ENCODE measurements around the gene LIFR. TPM values are rescaled to one million over a fixed set of nuclear protein-coding genes. Genes with fewer than 3 reads are reported as not detected.
A peak's percentile ranks its signal among the peaks of the same experiment; 100 is the strongest.

The LIFR gene
- total RNA-seq, 1 experiment from 2014 or later = 10.4 TPM

GRCh38 chr5:38555354-38556087 is 925 bp downstream of the LIFR start:
- Histone ChIP-seq H3F3A (ENCODE audit: low read length, unreplicated experiment) (no peaks in the 10 kb centered on the region), H3K4me1 (ENCODE audit: insufficient read depth, low read length) (peaks cover 23% of the 10 kb centered on the region), H3K9me3 (ENCODE audit: low read length) (no peaks in the 10 kb centered on the region), H3K27ac (ENCODE audit: low read length) (no peak overlapping the region), H3K79me2 (ENCODE audit: low read length) (peaks cover 4% of the 10 kb centered on the region; the same call in 1 of the 2 replicates), H3K36me3 (ENCODE audit: low read depth, low read length) (no peaks in the 10 kb centered on the region), H3K9ac (ENCODE audit: low read length) (peak overlapping the region; percentile 38; the same call in 1 of the 2 replicates), H4K20me1 (ENCODE audit: low read length) (no peaks in the 10 kb centered on the region), H2AFZ (ENCODE audit: low read length) (peak overlapping the region; percentile 62), H3K4me2 (ENCODE audit: low read length) (peak overlapping the region; percentile 79), H3K4me3 (ENCODE audit: low read length) (peak overlapping the region; percentile 71), H3K27me3 (ENCODE audit: low read length) (no peaks in the 10 kb centered on the region), H3K9me2 (replicated peaks; ENCODE audit: low read length) (no peaks in the 10 kb centered on the region)
- TF ChIP-seq CTCF (conservative IDR thresholded peaks at IDR 0.05; ENCODE audit: low read depth, low read length) (no peak), EZH2phosphoT487 (IDR thresholded peaks at IDR 0.05; ENCODE audit: borderline replicate concordance, low read length) (no peak)
- ATAC-seq (no peak), DNase-seq (no peak)
- TSS peak; percentile 49 for BruUV-seq (replicated peaks)
- intact Hi-C loops (cut with micrococcal nuclease) = loop anchor here (1.0 to 5.0 kb wide), 2 partner anchors 182 to 252 kb away; no protein-coding TSS in a partner anchor
- POLR2A ChIA-PET (ENCODE audit: unreplicated experiment) = interaction anchor here (0.5 kb wide), 1 partner anchor 181 kb away, joined by 3 read pairs; no protein-coding TSS in a partner anchor
- CTCF ChIA-PET = interaction anchor here (0.6 to 2.7 kb wide), 2 partner anchors 114 to 225 kb away, joined by 3 to 8 read pairs; no protein-coding TSS in a partner anchor

DNA sequence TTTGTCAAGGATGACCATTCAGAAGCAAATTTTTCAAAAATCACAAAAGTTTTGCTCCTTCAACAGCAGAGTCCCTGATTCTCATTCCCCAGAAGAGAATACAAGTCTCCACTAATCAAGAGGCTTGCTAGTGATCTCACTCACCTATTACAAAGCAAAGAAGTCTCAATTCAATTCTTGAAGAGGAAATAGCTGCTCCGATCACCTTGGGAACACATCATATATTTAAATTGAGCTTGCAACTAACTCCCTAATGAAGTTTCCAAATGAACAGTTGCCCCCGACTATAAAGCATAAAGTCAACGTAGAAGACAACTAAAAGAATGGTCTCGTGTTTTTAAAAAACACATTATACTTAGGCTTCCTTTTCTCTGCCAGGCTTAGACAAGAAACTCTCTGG is 1.6 kb downstream of the LIFR start:
- intact Hi-C loops (cut with micrococcal nuclease) = loop anchor here (1.0 to 5.0 kb wide), 2 partner anchors 182 to 252 kb away; no protein-coding TSS in a partner anchor
- no peaks in the 10 kb centered on the region for H3K9me3 ChIP-seq (ENCODE audit: low read length)
- H4K20me1 ChIP-seq (ENCODE audit: low read length) = no peaks in the 10 kb centered on the region
- H3K9ac ChIP-seq (ENCODE audit: low read length) = 0 out of 2 replicates have a peak overlapping the region, but pooled peaks have one; percentile 38
- no peaks in the 10 kb centered on the region for H3K9me2 ChIP-seq (replicated peaks; ENCODE audit: low read length)
- peaks cover 6% of the 10 kb centered on the region; the same call in 1 of the 2 replicates for H3K79me2 ChIP-seq (ENCODE audit: low read length)
- POLR2A ChIA-PET (ENCODE audit: unreplicated experiment) = no interaction called here
- no peaks in the 10 kb centered on the region for H3K27me3 ChIP-seq (ENCODE audit: low read length)
- H3K36me3 ChIP-seq (ENCODE audit: low read depth, low read length) = no peaks in the 10 kb centered on the region
- ATAC-seq = no peak
- H2AFZ ChIP-seq (ENCODE audit: low read length) = peak overlapping the region; percentile 62
- H3F3A ChIP-seq (ENCODE audit: low read length, unreplicated experiment) = no peaks in the 10 kb centered on the region
- H3K4me3 ChIP-seq (ENCODE audit: low read length) = peak overlapping the region; percentile 71
- TF ChIP-seq CTCF (conservative IDR thresholded peaks at IDR 0.05; ENCODE audit: low read depth, low read length) (no peak), EZH2 (IDR thresholded peaks at IDR 0.05; ENCODE audit: low read length, unreplicated experiment) (no peak), EZH2phosphoT487 (IDR thresholded peaks at IDR 0.05; ENCODE audit: borderline replicate concordance, low read length) (no peak)
- no peak overlapping the region for H3K27ac ChIP-seq (ENCODE audit: low read length)
- no TSS peak for BruUV-seq (replicated peaks)
- H3K4me1 ChIP-seq (ENCODE audit: insufficient read depth, low read length) = peaks cover 29% of the 10 kb centered on the region
- H3K4me2 ChIP-seq (ENCODE audit: low read length) = peak overlapping the region; percentile 79
- CTCF ChIA-PET = interaction anchor here (1.6 to 2.7 kb wide), 2 partner anchors 113 to 255 kb away, joined by 4 to 8 read pairs; no protein-coding TSS in a partner anchor
- no peak for DNase-seq

DNA sequence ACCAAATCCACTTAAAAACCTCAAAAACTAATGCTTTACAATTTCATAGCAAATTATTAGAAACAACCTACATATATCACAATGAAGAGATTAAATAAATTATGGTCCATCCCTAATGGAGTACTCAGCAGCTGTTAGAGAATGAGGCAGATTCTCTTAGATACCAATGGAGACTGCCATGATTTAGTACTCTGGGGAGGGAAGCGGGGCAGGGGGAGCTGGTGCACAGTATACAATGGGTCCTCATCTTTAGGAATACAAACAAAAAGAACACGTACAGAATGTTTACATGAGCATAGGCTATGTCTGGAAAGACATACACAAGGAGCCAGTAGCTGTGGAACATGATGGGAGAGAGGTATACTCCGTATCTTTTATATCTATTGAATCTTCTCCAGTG is 2.0 kb downstream of the LIFR start:
- Histone ChIP-seq H4K20me1 (ENCODE audit: low read length) (no peaks in the 10 kb centered on the region), H3K27me3 (ENCODE audit: low read length) (no peaks in the 10 kb centered on the region), H3K4me2 (ENCODE audit: low read length) (peak overlapping the region; percentile 79; the same call in 1 of the 2 replicates), H3K36me3 (ENCODE audit: low read depth, low read length) (no peaks in the 10 kb centered on the region), H3K27ac (ENCODE audit: low read length) (no peak overlapping the region), H3K9ac (ENCODE audit: low read length) (no peak overlapping the region), H3F3A (ENCODE audit: low read length, unreplicated experiment) (no peaks in the 10 kb centered on the region), H3K4me1 (ENCODE audit: insufficient read depth, low read length) (peaks cover 34% of the 10 kb centered on the region), H3K9me2 (replicated peaks; ENCODE audit: low read length) (no peaks in the 10 kb centered on the region), H3K9me3 (ENCODE audit: low read length) (no peaks in the 10 kb centered on the region), H3K4me3 (ENCODE audit: low read length) (no peak overlapping the region), H2AFZ (ENCODE audit: low read length) (no peak overlapping the region), H3K79me2 (ENCODE audit: low read length) (peaks cover 8% of the 10 kb centered on the region; the same call in 1 of the 2 replicates)
- TF ChIP-seq CTCF (conservative IDR thresholded peaks at IDR 0.05; ENCODE audit: low read depth, low read length) (no peak), EZH2phosphoT487 (IDR thresholded peaks at IDR 0.05; ENCODE audit: borderline replicate concordance, low read length) (no peak), EZH2 (IDR thresholded peaks at IDR 0.05; ENCODE audit: low read length, unreplicated experiment) (no peak)
- no peak for DNase-seq
- POLR2A ChIA-PET (ENCODE audit: unreplicated experiment) = no interaction called here
- intact Hi-C loops (cut with micrococcal nuclease) = no loop called here
- ATAC-seq = no peak
- CTCF ChIA-PET = interaction anchor here (1.6 kb wide), 1 partner anchor 256 kb away, joined by 4 read pairs; no protein-coding TSS in a partner anchor
- BruUV-seq (replicated peaks) = no TSS peak

All from PC-3 (cell line).